GM19025 (cell line): ENCODE measurements around the gene SFN.
"Not testable (repeated sequence)": the region's sequence is repeated elsewhere in the genome, so short reads cannot be mapped to it uniquely, and the experiment has no call there.

Source experiments
- ATAC-seq: cut with Tn5 transposase; IDR thresholded peaks from one replicate; pipeline ENCODE4 v1.9.1; 2021; ENCODE audit warnings: mild to moderate bottlenecking, low read depth, moderate library complexity; ENCODE audit not compliant: unreplicated experiment

SFN gene

DNA sequence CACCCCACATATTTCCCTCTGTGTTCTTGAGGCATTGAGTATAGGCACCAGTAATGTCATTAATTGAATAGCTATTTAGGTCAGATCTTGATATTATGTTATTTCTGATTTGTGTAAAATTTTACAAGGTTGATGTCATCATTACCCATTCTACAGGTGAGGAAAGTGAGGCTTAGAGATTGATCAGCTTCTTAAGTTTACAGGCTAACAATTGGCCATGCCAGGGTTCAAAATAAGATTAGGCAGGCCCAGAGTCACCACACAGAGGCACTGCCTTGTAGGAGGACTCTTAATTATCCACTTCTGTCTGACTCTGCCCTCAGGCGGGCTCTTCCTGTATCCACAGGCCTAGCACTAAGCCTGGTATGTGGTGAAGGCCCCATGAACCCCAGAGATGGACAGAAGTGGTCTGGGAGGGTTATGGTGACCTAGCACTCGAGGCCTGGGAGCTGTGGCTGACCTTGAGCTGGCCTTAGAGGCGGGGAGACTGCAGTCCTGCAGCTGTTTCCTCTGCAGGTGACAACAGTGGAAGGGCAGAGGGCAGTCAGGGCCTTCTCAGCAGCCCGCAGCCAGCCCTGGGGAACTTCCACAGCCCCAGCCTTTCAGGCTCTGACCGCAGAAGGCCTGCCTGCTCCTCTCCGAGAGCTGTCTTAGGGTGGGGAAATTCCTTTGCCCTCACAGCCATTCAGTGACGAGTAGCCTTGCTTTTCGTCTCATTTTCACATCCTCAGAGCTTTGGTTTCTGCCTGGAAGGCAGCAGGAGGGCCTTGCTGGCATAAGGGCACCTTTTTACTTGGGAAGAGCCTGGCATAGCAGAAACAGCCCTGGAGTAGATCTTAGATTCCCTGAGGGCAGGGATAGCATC, 24.2 kb upstream of the SFN start:
- peak; percentile 98 for ATAC-seq

DNA sequence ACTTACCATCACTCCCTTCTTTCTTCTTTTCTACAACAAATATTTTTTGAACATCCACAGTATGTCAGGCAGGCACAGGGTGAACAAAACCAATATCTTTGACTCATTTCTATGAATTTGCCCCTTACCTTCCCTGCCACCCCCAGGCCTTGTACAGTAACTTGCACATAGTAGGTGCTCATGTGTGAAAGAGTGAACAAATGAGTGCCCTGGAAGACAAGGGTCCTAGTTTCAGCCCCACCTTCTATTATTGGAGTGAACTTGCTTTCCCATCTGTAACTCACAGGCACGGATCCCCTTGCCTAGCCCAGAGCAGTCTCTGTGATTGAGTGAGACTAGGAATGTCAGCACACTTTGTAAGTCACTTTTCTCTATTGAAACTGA, 23.6 kb upstream of the SFN start:
- peak; percentile 12 for ATAC-seq

DNA sequence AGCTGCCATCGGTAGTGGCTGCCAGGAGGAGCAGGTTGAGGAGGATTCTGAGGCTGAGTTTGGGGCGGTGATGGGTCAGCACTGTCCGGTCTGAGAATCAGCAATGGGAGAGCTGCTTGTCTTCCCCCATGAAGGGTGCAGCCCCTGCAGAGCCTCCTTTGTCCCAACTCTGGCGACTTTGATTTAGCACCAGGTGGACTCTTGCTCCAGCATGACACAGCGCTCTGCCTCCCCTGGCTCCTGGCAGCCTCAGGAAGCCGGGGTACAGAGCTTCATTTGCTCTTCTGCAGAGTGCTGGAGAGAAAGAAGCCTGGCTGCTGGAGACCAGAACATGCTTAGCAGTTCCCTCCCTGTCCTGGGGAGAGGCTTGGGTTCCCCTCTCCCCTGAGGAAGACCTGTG, 23.2 kb upstream of the SFN start:
- ATAC-seq: no peak

DNA sequence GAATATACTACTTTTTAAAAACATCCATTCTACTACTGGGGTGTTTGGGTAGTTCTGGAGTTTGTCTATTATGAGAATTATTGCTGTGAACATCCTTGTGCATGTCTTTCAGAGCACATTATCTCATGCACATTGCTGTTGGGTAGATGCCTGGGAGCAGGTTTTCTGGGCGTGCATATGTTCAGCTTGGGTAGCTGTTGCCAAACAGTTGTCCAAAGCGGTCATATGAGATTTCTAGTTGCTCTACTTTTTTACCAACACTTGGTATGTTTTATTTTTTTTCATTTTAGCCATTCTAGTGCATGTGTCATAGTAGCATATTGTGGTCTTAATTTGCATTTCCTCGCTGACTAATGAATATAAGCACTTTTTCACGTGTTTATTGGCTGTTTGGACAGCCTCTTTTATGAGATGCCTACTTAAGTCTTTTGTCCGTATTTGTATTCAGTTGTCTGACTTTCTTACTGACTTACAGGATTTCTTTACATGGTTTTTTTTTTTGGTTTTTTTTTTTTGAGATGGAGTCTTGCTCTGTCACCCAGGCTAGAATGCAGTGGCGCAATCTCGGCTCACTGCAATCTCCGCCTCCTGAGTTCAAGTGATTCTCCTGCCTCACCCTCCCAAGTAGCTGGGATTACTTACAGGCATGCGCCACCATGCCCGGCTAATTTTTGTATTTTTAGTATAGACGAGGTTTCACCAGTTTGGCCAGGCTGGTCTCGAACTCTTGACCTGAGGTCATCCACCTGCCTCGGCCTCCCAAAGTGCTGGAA, 18.3 kb upstream of the SFN start:
- ATAC-seq: no peak

DNA sequence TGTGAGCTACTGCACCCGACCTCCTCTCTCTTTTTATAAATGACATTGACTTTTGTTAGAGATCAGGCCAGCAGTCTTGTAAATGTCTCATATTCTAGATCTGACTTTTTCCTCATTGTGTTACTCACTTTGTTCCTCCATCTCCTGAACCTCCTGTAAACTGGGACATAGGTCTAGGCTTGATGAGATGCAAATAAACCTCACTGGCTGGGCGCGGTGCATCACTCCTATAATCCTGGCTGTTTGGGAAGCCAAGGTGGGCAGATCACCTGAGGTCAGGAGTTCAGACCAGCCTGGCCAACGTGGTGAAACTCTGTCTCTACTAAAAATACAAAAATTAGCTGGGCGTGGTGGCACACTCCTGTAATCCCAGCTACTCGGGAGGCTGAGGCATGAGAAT, 15.1 kb upstream of the SFN start:
- ATAC-seq: not testable (repeated sequence)

DNA sequence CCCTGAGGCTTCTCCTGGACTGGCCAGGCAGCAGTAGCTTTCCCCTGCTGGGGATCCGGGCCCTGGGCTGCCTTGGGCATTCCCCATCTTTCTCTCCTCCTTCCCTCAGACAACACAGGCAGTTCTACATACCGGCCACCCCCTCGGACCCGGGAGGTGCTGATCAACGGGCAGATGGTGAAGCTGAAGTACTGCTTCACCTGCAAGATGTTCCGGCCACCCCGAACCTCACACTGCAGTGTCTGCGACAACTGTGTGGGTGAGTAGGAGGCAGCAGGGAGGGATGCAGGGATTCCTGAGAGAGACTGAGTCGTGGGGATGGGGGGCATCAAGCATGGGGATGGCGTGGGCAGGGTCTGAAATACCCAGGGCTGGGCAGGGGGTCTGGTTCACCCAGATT, 14.4 kb upstream of the SFN start:
- no peak for ATAC-seq

DNA sequence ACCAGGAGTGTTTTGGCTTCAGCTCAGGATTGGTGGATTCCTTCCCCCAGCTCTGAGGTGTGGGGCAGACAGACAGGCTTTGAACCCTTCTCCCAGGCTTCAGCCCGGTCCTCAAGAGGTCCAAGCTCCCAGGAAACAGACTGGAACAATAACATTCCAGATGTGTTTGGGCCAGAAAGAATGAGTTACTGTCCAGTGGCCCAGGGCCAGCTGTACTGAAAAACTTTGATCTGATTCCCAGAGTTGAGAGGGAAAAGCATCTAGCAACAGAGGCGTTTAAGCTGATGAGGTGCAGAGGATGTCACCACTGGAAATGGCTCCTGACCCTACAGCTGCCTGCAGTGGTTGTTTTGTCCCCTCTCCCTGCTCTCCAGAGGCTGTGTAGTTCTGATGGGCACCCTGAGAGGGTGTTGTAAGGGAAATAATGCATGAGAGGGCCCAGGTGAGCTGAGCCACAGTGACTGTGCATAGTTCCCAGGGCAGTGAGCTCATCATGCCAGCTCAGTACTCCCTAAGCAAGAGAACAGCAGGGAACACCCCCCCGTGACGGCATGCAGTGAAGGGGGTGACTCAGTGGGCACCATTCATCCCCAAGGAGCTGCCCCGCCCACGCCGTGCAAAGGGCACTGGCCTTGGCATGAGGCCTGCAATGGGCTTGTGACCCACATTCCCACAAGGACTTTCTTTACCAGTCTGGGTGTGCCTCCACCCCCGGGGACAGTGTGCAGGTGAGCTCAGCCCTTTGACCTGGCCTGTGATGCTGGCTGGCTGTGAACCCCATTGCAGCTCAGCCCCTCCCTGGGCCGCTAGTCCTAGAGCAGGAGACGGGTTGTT, 13.8 kb upstream of the SFN start:
- ATAC-seq: no peak

DNA sequence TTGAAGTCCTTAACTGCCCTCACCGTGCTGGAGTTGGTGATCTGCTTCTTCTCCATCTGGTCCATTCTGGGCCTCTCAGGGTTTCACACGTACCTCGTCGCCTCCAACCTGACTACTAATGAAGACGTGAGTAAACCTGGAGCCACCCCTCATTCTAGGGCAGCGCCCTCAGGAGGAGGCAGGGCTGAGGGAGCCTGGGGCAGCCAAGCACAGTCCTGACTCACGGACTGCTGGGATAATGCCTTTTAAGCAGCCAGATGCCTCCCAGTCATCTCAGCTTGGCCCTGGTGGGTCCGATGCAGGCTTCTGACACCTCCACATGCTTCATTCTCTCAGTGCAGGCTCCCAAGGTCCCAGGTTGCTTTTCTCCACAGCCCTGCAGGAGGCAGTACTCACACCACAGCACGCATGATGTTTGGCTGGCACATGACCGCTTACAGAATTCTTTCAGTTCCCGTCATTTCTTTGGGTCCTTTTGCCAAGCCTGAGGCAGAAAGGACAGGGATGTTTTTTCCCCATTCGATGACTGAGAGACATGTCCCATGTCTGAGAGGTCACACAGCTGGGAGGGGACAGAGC, 11.8 kb upstream of the SFN start:
- no peak for ATAC-seq

DNA sequence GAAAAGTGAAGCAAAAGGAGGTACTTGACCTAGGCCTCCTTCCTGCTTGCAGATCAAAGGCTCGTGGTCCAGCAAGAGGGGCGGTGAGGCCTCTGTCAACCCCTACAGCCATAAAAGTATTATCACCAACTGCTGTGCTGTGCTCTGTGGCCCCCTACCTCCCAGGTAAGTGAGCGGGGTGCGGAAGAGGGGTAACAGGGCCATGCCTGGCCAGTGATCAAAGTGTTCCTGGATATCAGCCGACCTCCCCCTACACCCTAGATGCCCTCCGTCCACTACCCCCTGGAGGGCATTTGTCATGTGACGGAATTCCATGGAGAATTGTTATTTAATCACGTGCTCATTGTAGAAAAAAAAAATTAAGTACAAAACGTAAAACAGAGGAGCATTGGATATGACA, 10.2 kb upstream of the SFN start:
- ATAC-seq: no peak

DNA sequence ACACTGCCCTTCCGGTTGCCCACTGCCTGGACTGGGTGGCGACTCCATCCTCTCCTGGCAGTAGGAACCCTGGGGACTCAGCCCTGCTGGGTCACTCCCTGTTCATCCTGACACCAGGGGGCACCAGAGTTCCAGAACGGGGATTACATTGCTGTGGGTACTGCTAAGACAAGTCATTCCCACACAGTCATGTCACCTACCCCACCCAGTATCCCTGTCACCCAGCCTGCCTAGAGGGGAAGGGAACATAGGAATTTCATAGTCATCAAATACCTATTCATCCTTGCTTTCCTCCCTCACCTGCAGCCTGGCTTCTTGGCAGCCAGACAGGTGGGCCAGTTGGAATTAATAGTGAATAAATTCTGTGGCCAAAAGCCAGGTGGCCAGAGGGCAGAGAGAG, 9.8 kb upstream of the SFN start:
- ATAC-seq: no peak

DNA sequence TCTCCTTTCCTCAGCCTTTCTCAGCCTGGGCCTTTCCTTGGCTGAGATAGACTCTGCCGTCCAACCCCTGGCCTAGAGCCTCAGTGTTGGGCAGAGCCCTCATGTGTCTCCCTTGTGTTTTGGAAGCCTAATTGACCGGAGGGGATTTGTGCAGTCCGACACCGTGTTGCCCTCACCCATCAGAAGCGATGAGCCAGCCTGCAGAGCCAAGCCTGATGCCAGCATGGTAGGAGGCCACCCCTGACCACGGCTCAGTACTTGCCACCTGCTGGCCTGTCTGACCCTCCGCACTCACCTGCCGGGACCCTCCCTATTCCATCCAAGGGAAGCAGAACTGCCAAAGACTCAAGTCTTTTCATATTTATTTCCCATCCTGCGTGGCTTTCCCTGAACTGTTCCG, 9.3 kb upstream of the SFN start:
- no peak for ATAC-seq

DNA sequence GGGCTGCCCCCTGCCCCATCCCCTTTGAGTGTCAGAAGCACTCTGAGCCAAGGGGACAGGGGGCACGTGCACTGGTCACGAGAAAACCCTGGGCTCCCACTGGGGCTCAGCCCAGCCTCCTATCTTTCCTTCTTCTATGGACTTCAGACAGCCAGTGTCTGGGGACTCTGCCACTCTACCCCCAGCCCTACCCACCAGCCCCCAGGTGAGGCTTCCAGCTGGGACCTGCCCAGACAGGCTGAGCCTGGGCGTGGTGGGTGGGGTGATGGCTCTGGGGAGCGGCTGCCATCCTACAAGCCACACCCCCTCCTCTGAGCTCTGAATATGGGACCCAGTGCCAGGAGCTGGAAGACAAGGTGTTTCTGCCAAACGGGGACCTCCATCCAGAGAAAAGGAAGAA, 8.0 kb upstream of the SFN start:
- ATAC-seq: no peak

DNA sequence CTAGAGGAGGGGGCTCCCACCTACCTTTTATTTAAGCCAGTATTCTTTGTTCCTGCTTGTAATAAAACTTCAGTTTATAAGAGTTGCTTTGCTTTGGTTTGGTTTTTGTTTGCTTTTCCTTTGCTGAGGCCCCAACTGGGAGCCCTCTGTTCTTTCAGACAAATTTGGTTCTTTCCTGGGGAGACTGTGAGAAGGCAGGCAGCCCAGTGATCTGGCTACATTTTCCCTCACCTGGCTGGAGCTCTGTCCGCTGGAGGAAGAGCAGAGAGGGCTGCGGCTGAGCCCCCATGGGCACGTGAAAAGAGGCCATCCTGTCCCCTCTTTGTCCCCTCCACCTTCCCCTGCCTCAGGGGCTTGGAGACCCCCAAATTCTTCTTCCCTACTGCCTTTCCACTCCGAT, 7.3 kb upstream of the SFN start:
- no peak for ATAC-seq

DNA sequence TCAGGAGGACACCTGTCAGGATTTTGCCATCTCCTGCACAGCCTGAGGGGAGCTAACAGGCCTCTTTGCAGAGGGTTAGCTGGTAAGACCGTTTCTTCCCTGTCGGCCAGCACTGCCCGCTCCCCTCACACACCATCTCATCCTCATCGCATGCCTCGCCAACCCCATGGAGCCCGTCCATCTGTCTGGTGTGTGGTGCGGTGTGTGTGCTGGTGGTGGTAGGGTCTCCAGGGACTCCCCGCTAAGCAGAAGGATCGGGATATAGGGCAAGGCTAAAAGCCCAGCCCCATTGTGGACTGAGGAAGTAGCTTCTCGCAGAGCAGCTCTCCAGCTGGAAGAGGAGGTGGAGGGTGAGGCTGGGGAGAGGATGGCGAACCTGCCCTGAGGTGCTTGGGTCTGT, 6.8 kb upstream of the SFN start:
- ATAC-seq: no peak

DNA sequence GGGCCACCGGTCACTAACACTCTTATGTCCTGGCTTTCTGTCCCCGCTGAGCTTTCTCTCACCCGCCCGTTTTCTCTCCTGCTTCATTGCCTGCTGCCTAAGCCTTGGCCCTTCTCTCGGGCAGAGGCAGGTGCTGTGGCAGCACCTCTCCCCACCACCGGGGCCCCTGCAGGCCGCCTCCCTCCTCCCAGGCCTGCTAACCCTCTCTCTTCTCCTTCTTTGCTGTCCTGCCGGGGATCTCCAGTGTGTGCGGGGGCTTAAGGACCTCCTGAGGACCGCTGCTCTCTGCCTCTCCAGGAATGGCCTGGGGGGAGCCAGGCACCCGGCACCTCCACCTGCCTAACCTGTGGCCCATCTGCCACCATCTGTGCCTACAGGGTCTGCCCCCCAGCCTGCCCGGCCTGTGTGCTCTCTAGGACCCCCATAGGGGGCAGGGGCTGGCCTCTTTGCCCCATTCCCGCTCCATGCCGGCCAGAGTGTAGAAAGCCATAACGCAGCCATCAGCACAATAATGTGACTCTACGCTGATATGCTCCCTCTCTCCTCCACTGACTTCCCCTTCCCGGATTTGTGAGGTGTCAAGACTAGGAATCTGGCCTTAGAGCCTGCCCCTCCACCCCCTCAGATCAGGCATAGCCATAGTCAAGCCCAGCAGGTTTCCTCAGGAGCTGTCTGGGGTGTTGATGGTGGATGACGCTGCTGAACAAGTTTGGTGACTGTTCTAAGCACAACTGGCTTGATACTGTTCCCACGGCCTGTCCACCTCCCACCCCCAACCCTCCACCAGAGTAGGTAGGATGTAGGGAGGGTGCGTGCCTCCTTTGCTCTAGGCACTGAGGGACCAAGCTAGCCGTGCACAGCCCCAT, 6.1 kb upstream of the SFN start:
- ATAC-seq: no peak

DNA sequence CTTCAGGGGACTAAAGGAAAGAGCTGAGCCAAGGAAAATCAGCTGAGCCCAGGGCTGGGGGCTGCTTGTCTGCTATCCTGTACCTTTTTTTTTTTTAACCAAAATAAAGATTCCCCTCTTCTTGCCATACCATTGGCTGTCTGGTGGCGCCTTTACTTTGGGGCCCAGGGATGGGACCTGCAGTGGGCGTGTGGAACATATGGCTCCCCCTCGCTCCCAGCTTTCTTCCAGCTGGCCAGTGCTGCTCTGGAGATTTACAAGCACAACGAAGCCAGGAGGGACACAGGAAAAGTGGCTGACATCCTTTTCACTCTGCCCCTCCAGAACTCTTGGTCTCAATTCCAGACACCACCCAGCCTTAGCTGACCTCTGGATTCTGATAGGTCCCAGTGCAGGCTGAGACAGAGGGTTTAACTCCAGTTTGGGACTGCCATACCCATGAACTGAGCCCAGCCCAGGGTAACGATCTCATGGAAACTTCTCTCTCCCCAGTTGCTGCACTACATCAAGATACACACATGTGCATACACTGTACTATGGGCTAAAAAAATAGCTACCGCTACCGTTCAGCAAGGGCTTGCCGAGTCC, 5.4 kb upstream of the SFN start:
- no peak for ATAC-seq

DNA sequence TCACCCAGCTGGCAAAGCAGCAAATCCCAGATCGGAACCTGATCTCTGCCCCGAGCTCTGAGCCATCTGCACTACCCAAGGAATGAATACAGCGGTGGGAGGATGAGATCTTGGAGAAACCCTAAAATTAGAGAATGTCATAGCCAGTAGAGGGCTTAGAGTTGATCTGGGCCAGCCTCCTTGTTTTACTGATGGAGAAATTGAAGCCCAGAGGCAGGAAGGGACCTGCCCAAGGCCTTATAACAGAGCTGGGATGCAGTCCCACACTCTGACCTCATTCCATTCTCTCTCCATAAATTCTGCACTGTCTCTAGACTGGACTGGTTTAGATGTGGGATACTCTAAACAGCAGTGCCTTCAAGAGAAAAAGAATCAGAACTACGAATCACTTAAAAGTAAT, 4.8 kb upstream of the SFN start:
- no peak for ATAC-seq

DNA sequence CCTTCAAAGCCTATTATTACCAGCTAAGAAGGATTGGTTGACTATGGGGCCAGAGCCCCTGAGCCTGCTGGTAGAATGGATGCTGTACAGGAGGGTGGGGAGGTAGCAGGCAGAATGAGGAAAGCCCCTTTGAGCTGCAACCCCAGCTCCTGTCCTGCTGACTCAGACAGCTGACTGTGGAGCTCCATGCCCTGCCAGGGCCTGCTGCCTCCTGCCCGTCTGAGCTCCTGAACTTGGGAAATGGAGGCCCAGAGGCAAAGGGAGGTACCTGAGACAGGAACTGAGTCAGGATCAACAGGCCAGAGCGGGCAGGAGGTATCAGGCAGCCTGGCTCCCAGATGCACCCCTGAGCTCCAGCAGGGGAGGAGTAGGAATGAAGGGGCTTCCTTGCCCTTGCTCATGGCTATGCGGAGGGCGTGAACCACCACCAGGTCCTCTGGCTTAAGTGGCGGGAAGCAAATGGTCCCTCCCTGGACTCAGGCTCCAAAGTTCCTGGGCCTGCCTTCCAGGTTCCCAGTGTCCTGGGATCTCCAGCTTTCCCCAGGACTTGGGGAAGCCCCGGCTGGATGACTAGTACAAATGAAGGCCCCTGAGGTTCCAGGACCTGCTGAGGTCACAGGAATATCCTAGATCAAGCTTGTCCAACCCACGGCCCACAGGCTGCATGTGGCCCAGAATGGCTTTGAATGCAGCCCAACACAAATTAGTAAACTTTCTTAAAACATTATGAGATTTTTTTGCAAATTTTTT, 3.9 kb upstream of the SFN start:
- ATAC-seq: no peak

DNA sequence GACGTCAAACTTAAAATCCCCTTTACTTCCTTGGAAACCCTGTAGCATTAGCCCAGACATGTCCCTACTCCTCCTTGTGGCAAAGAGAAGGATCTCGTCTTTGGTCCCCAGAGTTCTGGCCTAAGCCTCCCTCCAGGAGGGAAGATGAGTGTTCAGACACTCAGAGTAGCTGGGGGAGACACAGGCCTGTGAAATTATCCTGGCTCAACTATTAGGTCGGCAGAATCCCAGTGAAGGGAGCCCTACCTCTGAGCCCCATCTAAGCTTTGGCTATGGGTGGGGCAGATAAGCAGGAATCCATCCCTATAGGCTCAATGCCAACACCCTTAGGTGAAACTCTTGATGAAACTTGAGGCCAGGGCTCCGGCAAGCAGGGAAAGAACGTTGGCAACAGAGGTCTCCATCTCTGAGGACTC, 1.7 kb upstream of the SFN start:
- no peak for ATAC-seq
